ENCODE data around the gene HNRNPA3.
A peak's percentile ranks its signal among the peaks of the same experiment; 100 is the strongest.
"Not testable (repeated sequence)": the region's sequence is repeated elsewhere in the genome, so short reads cannot be mapped to it uniquely, and the experiment has no call there.

The HNRNPA3 gene

DNA sequence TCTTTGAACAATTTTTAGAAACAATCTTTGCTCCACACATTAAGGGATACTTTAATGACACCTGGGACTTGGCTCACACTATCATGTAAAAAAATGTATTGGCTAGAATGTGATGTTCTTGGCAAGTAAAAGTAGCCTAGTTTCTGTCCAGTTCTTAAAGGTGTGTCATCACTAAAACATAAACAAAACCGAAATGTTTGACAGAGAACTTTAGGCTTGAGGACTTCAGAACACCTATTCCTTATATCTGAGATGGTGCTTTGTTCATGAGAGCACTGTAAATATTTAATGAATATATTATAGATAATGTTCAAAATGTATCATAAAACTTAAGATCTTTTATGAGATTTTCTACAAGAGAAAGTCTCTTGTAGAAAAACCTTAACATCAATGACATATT, 19.8 kb upstream of the HNRNPA3 start:
- no peaks in the 10 kb centered on the region for H3K36me3 ChIP-seq (ENCODE audit: insufficient read depth, low read length)
- no peaks in the 10 kb centered on the region for H3K27me3 ChIP-seq (ENCODE audit: control insufficient read depth in 1 of 2, insufficient read depth in 2 of 2, low read length in 2 of 2)
- no peak overlapping the region for H3K9ac ChIP-seq (ENCODE audit: low read length)
- no peaks in the 10 kb centered on the region for H3K9me3 ChIP-seq (ENCODE audit: low read length)
- no peak overlapping the region for H3K4me3 ChIP-seq (ENCODE audit: low read depth in 1 of 2, low read length in 2 of 2)
- no peak overlapping the region for H3K27ac ChIP-seq (ENCODE audit: low read depth, low read length)
- H3K4me1 ChIP-seq (ENCODE audit: insufficient read depth, low read length) = no peaks in the 10 kb centered on the region

DNA sequence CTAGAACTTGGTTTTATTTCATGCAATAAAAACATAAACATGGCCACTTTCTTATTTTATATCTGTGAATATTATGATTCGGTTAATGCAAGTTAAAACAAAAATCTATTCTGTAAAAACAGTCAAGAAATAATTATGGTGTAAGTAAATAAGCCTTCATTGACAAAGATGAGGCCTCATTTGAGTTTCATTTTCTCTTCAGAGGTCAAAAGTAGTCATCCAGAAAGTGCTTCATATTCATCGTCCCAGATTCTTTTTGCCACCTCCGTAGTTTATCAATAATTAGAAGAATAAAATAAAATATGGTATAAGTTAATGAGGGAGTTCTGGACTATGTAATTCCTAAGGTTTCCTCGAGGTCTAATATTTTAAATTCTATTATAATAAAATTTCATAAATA, 19.4 kb upstream of the HNRNPA3 start:
- Histone ChIP-seq H3K4me1 (ENCODE audit: insufficient read depth, low read length) (no peaks in the 10 kb centered on the region), H3K27ac (ENCODE audit: low read depth, low read length) (no peak overlapping the region), H3K4me3 (ENCODE audit: low read depth in 1 of 2, low read length in 2 of 2) (no peak overlapping the region), H3K27me3 (ENCODE audit: control insufficient read depth in 1 of 2, insufficient read depth in 2 of 2, low read length in 2 of 2) (no peaks in the 10 kb centered on the region), H3K9me3 (ENCODE audit: low read length) (no peaks in the 10 kb centered on the region), H3K36me3 (ENCODE audit: insufficient read depth, low read length) (no peaks in the 10 kb centered on the region), H3K9ac (ENCODE audit: low read length) (no peak overlapping the region)

DNA sequence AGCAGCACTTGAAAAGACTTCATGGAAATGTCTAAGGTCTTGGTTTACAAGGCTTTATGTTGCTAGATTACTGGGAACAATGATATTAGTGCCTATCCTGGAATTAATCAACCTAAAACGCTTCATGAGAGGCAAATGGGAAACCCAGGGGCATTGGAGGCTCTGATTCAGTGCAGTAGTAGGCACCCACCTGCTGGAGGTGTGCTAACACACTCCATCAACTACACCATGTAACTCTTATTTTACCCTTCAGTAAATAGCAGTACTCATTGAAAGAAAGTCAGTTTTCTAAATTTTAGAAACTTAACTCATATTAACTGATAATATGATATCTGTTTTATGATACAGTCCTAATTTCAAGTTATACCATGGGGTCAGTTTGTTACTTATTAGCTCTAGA, 17.4 kb upstream of the HNRNPA3 start:
- H3K36me3 ChIP-seq (ENCODE audit: insufficient read depth, low read length) = no peaks in the 10 kb centered on the region
- no peak overlapping the region for H3K4me3 ChIP-seq (ENCODE audit: low read depth in 1 of 2, low read length in 2 of 2)
- no peaks in the 10 kb centered on the region for H3K4me1 ChIP-seq (ENCODE audit: insufficient read depth, low read length)
- H3K27me3 ChIP-seq (ENCODE audit: control insufficient read depth in 1 of 2, insufficient read depth in 2 of 2, low read length in 2 of 2) = no peaks in the 10 kb centered on the region
- no peak overlapping the region for H3K27ac ChIP-seq (ENCODE audit: low read depth, low read length)
- no peaks in the 10 kb centered on the region for H3K9me3 ChIP-seq (ENCODE audit: low read length)
- H3K9ac ChIP-seq (ENCODE audit: low read length) = no peak overlapping the region

DNA sequence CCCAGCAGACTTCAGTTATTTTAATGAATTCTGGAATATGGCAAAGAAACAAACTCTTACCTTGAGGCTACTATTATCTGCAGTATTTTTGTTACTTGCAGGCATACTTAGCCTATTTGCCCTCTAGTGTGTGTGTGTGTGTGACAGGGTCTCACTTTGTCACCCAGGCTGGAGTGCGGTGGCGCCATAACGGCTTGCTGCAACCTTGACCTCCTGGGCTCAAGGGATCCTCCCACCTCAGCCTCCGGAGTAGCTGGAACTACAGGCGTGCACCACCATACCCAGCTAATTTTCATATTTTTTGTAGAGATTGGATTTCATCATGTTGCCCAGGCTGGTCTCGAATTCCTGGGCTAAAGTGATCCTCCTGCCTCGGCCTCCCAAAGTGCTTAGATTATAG, 12.2 kb upstream of the HNRNPA3 start:
- not testable (repeated sequence) for H3K9ac ChIP-seq (ENCODE audit: low read length); H3K4me1 ChIP-seq (ENCODE audit: insufficient read depth, low read length); H3K27me3 ChIP-seq (ENCODE audit: control insufficient read depth in 1 of 2, insufficient read depth in 2 of 2, low read length in 2 of 2); H3K9me3 ChIP-seq (ENCODE audit: low read length); H3K36me3 ChIP-seq (ENCODE audit: insufficient read depth, low read length); H3K27ac ChIP-seq (ENCODE audit: low read depth, low read length); H3K4me3 ChIP-seq (ENCODE audit: low read depth in 1 of 2, low read length in 2 of 2)

DNA sequence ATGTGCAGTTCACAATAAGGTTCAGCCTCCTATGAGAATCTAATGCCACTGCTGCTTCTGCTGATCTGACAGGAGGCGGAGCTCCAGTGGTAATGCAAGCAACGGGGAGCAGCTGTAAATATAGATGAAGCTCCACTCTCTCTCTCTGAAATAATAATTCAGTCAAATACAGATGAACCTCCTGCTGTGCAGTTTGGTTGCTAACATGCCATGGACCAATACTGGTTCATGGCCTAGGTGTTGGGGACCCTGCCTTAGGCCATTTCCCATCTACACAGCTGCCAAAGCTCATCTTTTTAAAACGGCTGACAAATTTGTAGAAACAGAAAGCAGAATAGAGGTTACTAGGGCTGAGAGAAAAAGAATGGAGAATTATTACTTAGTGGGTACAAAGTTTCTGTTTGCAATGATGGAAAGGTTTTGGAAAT, 10.7 kb upstream of the HNRNPA3 start:
- Histone ChIP-seq H3K9ac (ENCODE audit: low read length) (no peak overlapping the region), H3K4me3 (ENCODE audit: low read depth in 1 of 2, low read length in 2 of 2) (no peak overlapping the region), H3K27ac (ENCODE audit: low read depth, low read length) (no peak overlapping the region), H3K36me3 (ENCODE audit: insufficient read depth, low read length) (no peaks in the 10 kb centered on the region), H3K27me3 (ENCODE audit: control insufficient read depth in 1 of 2, insufficient read depth in 2 of 2, low read length in 2 of 2) (no peaks in the 10 kb centered on the region), H3K9me3 (ENCODE audit: low read length) (no peaks in the 10 kb centered on the region), H3K4me1 (ENCODE audit: insufficient read depth, low read length) (peaks cover 3% of the 10 kb centered on the region)

DNA sequence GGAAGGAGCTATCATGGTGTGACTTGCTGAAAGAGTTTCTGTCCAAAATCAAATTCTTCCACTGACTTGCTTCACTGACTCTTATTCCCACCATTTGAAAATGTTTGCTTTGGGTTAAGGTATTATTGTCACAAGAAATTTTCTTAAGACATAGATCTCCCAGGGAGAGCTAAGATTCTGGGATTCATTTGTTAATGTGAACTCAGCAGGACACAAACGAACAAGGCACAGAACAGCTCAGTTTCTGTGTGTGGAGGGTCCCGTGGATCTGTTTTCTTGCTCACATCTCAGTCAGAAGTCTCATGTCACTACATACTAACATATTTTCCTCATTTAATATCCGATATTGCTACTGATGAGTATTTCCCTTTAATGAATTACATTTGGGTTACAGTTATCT, 8.2 kb upstream of the HNRNPA3 start:
- Histone ChIP-seq H3K36me3 (ENCODE audit: insufficient read depth, low read length) (no peaks in the 10 kb centered on the region), H3K9me3 (ENCODE audit: low read length) (no peaks in the 10 kb centered on the region), H3K27ac (ENCODE audit: low read depth, low read length) (no peak overlapping the region), H3K27me3 (ENCODE audit: control insufficient read depth in 1 of 2, insufficient read depth in 2 of 2, low read length in 2 of 2) (no peaks in the 10 kb centered on the region), H3K9ac (ENCODE audit: low read length) (no peak overlapping the region), H3K4me3 (ENCODE audit: low read depth in 1 of 2, low read length in 2 of 2) (no peak overlapping the region), H3K4me1 (ENCODE audit: insufficient read depth, low read length) (peaks cover 3% of the 10 kb centered on the region)

DNA sequence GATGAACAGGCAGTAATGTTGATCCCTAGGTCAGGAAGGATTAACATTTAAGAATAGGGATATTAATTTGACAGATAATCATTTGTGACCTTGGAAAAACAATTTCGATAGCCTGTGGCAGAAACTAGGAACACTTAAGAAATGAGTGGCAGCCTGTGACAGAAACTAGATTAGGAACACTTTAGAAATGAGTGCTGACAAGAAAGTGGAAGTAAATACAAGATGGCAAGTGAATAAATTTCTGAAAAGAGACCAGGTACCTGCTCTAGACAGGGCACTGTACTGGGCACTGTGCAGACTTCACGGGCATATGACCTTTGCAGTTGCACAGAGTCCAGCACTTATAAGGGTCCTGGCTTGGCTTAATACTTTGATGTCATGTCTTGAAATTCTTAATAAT, 5.5 kb upstream of the HNRNPA3 start:
- Histone ChIP-seq H3K4me1 (ENCODE audit: insufficient read depth, low read length) (peaks cover 16% of the 10 kb centered on the region), H3K9me3 (ENCODE audit: low read length) (no peaks in the 10 kb centered on the region), H3K9ac (ENCODE audit: low read length) (no peak overlapping the region), H3K27ac (ENCODE audit: low read depth, low read length) (no peak overlapping the region), H3K4me3 (ENCODE audit: low read depth in 1 of 2, low read length in 2 of 2) (no peak overlapping the region), H3K27me3 (ENCODE audit: control insufficient read depth in 1 of 2, insufficient read depth in 2 of 2, low read length in 2 of 2) (no peaks in the 10 kb centered on the region), H3K36me3 (ENCODE audit: insufficient read depth, low read length) (no peaks in the 10 kb centered on the region)

DNA sequence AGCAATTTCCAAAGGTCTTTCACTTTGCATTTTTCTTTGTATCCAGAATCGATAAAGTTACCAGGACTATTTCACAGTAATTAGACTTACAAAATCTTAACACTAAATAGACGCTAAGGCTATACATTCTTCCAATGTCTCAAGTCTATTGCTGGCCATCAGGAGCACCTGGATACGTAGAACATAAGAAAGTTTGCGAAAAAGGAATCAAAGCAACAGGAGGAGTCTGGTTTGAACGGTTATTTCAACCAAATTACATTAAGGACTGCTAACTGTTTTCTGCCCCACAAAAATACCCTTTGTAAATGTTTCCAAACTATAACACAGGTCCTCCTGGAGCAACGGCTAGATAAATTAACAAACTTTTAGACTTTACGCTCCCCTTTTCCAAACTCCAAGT, 1.4 kb upstream of the HNRNPA3 start:
- peaks cover 32% of the 10 kb centered on the region for H3K4me1 ChIP-seq (ENCODE audit: insufficient read depth, low read length)
- H3K4me3 ChIP-seq (ENCODE audit: low read depth in 1 of 2, low read length in 2 of 2) = peak overlapping the region; percentile 44 to 77
- H3K9me3 ChIP-seq (ENCODE audit: low read length) = no peaks in the 10 kb centered on the region
- peaks cover 14% of the 10 kb centered on the region for H3K36me3 ChIP-seq (ENCODE audit: insufficient read depth, low read length)
- peak overlapping the region; percentile 97 for H3K9ac ChIP-seq (ENCODE audit: low read length)
- no peaks in the 10 kb centered on the region for H3K27me3 ChIP-seq (ENCODE audit: control insufficient read depth in 1 of 2, insufficient read depth in 2 of 2, low read length in 2 of 2)
- peak overlapping the region; percentile 95 for H3K27ac ChIP-seq (ENCODE audit: low read depth, low read length)

DNA sequence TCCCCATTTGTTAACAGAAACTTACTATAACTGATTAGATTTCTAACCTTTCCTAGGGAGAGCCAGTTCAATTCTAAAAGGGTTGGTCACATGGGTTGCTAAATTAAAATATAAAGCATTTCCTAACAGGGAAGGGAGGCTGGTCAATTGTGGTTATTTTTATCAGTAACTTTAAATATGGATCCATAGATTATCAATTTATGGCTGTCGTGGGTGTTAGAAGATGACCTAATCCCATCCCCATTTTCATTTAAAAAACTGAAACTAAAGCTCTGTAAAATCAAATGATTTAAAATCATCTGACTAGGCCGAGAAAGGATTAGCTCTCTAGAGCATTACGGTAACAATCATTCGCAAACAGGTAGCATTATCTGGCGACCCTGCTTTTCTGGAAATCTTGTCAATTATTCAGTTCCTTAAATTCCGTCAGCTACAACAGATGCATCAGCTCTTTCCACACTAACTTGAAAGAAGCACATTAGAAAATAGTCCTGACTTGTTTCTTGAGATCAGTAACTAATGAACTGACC, 953 bp upstream of the HNRNPA3 start:
- H3K9me3 ChIP-seq (ENCODE audit: low read length) = no peaks in the 10 kb centered on the region
- H3K9ac ChIP-seq (ENCODE audit: low read length) = peak overlapping the region; percentile 97
- peaks cover 19% of the 10 kb centered on the region for H3K36me3 ChIP-seq (ENCODE audit: insufficient read depth, low read length)
- peak overlapping the region; percentile 44 to 77 for H3K4me3 ChIP-seq (ENCODE audit: low read depth in 1 of 2, low read length in 2 of 2)
- no peaks in the 10 kb centered on the region for H3K27me3 ChIP-seq (ENCODE audit: control insufficient read depth in 1 of 2, insufficient read depth in 2 of 2, low read length in 2 of 2)
- peak overlapping the region; percentile 95 for H3K27ac ChIP-seq (ENCODE audit: low read depth, low read length)
- H3K4me1 ChIP-seq (ENCODE audit: insufficient read depth, low read length) = peaks cover 34% of the 10 kb centered on the region

DNA sequence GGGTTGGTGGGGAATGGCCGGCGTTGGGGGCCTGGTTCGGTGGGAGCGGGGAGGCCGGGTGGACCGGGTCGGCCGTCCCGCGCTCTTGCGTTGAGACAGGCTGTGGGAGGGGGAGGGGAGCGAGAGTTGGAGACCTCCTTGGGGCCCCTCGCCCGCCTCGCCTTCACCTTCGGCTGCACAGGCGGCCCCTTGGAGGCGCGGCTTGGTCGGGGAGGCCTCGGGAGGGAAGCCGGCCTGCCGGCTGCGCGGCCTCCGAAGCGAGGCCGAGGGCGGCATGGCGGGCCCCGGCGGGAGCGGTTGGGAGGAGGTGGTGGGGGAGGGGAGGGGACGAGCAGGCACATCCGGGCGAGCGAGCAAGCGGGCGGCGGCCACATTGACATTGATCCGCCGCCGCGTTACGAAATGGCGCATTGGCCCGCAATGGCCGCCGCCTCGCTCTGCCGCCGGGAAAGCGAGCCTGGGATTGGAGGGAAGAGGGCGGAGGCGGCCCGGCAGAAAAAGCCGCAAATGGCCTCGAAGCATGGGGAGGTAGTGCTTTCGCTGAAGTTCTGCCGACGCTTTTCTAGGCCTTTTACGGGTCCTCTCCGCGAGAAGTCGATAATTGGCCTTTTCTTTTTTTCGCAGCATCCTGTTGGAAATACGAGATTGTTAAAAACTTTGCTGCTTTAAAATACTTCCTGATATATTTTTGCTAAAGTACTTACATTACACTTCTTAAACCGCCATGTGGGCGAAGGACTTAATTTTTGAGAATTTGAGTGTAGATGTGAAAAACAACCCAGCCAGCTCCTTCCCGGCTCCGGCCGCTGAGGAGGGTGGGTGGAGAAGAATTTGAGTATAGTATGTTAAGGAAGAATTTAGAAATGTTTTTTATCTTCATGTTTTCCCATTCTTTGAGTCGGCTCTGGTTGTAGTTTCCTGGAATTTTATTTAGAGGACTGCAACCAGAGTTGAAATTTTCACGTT, 580 bp downstream of the HNRNPA3 start:
- Histone ChIP-seq H3K27me3 (ENCODE audit: control insufficient read depth in 1 of 2, insufficient read depth in 2 of 2, low read length in 2 of 2) (no peaks in the 10 kb centered on the region), H3K9me3 (ENCODE audit: low read length) (no peaks in the 10 kb centered on the region), H3K9ac (ENCODE audit: low read length) (peak overlapping the region; percentile 89), H3K4me3 (ENCODE audit: low read depth in 1 of 2, low read length in 2 of 2) (peak overlapping the region; percentile 82 to 98), H3K36me3 (ENCODE audit: insufficient read depth, low read length) (peaks cover 34% of the 10 kb centered on the region), H3K4me1 (ENCODE audit: insufficient read depth, low read length) (peaks cover 35% of the 10 kb centered on the region), H3K27ac (ENCODE audit: low read depth, low read length) (peak overlapping the region; percentile 84)

DNA sequence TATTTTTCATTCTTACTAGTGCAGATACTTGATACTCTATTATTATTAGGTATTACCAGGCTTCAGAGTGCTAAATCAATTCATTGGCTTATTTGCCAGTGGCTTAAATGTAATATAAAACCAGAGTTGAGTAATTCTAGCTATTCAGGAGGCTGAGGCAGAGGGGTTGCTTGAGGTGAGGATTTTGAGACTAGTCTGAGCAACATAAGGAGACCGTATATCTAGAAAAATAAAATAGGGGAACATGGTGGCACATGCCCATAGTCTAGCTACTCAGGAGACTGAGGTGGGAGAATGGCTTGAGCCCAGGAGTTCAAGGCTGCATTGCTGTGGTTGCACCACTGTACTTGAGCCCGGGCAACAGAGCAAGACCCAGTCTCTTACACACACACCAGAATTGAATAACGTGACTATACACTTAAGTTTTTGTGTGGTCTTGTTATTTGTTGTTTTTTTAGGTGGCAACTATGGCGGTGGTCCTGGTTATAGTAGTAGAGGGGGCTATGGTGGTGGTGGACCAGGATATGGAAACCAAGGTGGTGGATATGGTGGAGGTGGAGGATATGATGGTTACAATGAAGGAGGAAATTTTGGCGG, 4.8 kb downstream of the HNRNPA3 start:
- H3K9me3 ChIP-seq (ENCODE audit: low read length) = no peaks in the 10 kb centered on the region
- H3K4me1 ChIP-seq (ENCODE audit: insufficient read depth, low read length) = peaks cover 32% of the 10 kb centered on the region
- no peak overlapping the region for H3K9ac ChIP-seq (ENCODE audit: low read length)
- H3K27me3 ChIP-seq (ENCODE audit: control insufficient read depth in 1 of 2, insufficient read depth in 2 of 2, low read length in 2 of 2) = no peaks in the 10 kb centered on the region
- peaks cover 66% of the 10 kb centered on the region for H3K36me3 ChIP-seq (ENCODE audit: insufficient read depth, low read length)
- H3K4me3 ChIP-seq (ENCODE audit: low read depth in 1 of 2, low read length in 2 of 2) = no peak overlapping the region
- no peak overlapping the region for H3K27ac ChIP-seq (ENCODE audit: low read depth, low read length)
